COLO829 (cell line): Measurements from ENCODE around the gene MARCHF10.
A peak's percentile ranks its signal among the peaks of the same experiment; 100 is the strongest.

Experiments
- DNase-seq: peaks from one replicate; pipeline ENCODE4 v3.0.0; 2012; ENCODE audit warnings: low spot score

The MARCHF10 gene

DNA sequence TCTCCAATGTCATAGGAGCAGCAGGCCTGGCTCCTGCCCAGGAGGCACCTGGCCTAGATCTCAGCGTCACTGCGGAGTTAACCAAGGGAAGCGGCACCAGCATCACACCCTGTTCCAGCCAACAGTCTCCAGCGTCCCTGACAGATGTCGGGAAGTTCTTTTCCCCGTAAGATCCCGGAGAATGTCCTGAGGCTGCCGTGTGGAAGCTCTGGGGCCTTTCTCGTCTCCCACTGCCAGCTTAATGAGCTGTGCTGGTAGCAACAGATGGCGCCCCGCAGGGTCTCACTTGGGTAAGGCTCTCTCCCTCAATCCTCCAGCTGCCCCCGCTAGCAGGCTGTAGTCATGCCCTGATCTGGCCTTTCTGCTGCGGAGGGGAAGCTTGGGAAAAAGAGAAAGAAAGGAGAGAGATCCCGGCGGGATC, 57.5 kb downstream of the MARCHF10 start:
- DNase-seq = no peak

DNA sequence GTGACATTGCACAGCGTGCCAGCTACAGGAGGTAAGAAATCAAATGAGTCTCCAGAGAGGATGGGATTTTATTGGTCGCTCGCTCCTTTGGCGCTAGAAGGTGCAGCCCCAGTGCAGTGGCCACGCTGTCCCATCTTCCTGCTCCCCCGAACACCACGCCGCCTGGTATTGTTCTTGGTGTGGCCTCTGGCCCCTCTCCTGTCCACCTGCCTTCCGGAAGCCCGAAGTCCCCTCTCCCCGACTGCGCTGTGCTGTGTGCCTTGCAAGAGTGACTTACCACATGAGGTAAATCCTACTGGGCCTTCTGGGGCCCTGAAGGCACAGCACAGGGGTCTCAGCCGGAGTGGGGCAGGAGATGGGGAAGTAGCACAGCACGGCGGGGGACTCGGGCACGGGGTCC, 58.2 kb downstream of the MARCHF10 start:
- DNase-seq = no peak

DNA sequence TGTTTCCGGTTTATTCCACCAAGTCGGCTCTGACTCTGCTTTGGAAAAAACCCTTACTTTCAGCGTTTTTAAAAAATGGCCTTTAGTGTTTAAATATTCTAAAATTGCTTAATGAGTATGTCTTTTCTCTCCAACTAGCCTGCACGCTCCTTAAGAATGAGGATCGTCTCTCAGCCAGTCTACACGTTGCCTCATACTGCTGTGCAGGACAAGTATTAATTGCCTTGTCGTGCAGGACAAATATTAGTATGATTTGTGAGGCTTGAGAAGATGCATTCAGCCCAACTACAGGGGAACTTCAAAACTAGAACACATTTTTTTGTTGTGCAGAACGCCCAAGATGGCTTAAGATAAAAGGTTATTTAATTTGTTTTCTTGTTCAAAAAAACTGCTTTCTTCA, 61.2 kb downstream of the MARCHF10 start:
- DNase-seq = no peak

DNA sequence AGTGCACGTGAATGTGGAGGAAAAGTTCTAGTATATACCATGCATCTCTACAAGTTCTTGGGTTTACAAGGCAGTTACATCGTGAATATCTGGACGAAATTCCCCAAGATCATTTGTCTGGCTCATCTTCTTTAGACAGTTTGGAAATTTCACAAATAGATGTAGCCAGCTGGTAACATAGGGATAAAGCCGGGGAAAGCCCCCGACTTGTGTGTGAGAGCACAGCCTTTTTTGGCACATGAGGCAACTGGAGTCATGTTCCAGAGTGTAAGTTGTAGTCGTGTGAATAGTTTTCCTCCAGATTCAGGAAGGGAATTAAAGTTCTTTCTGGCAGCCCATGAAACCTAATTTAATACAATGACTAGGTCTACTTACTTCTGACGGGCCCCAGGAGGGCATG, 62.3 kb downstream of the MARCHF10 start:
- DNase-seq = no peak

DNA sequence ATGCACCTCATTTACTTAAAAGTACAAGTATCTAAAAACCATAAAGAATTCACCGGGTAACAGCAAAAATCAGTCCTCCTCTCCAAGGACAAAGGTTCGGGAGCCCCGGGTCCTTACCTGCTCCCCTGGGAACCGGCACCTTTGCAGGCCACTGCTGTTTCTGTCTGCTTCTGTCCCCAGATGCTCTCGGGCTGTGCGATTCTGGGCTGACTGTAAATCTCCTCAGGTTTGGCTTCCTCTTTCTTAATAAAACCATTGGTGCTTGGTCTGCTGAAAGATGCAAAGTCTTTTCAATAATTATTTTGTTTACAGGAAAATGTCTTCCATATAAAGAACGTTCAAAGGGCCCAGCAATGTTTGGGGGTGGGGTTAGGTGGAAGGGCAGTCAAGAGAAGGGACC, 63.9 kb downstream of the MARCHF10 start:
- no peak for DNase-seq

DNA sequence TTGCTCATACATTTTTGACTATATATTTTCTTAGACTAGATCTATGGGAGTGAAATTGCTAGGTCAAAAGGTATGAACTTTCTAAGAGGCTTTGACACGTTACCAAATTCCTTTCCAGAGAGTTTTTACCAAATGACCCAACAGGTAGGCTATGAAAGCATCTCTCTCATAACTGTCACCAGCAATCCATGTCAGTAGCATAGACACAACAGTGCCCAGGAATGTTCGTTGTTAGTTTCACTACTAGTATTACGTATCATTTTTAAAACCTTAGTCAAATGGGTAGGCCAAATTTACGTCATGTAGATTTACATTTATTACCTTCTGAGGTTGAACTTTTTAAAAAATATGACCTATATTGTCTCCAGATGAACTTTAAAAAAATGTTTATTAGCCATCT, 66.8 kb downstream of the MARCHF10 start:
- no peak for DNase-seq

DNA sequence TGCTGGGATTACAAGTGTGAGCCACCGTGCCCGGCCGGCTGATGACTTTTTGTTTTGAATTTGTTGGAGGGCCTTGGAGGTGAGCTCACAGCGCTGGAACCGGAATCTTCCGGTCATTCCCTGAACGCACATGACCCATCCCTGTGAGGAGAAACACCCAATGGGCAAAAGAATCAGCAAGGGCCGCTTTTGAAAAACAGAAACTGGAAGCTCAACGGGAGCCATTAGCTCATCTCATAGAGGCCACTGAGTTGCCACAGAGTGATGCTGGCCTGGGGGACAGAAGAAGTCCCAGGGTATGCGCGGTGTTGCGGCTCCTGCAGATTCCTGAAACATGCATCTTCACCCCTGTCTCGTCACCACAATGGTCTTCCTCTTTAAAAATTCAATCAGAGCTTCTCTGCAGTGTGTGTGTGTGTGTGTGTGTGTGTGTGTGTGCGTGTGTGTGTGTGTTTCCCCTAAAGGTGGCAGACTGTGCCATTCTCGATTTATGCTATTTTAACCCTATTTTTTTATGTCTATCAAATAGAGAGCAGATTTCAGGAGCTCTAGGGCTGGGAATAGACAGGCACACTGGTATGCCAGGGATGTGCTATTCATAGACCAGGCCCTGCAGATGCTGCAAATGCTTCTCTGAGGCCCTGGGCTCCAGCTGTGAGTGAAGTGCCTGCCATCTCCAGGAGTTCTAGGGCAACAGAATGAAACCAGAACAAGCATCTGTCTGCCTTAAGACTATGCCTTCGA, 68.3 kb downstream of the MARCHF10 start:
- DNase-seq = no peak

DNA sequence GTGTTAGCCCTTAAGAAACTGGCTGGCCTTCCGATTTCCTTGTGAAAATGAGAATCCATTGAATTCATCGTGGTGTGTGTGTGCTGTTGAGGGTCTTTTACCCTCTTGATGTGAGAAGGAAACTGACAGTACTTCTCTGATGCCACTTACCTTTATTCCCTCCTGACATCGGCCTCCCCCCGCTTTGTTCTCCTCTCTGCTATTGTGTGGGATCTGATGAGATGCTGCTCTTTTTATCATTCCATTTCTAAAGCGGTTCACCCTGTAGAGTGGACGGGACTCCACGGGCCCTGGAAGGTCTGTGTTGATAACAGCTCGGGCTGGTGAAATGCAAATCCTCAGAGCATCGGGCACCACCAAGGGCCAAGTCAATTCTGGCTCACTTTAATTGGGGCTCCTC, 69.8 kb downstream of the MARCHF10 start:
- no peak for DNase-seq

DNA sequence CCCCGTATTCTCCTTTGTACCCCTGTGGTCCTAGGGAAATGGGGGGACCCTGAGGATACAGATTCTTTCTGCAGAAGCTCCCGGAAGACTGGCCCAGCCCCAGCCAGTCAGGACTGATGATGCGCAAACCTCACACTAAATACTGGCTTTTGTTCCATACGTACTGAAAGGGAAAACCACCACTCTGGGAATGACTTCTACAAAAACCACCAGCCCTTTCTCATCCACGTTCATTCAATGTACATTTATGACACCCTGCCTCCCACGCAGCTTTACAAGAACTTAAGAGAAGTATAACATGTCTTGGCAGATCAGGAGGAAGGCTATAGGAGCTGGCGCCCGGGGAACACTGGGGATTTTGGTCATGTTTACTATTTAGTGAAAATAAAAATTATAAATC, 70.6 kb downstream of the MARCHF10 start:
- peak; percentile 46 for DNase-seq

DNA sequence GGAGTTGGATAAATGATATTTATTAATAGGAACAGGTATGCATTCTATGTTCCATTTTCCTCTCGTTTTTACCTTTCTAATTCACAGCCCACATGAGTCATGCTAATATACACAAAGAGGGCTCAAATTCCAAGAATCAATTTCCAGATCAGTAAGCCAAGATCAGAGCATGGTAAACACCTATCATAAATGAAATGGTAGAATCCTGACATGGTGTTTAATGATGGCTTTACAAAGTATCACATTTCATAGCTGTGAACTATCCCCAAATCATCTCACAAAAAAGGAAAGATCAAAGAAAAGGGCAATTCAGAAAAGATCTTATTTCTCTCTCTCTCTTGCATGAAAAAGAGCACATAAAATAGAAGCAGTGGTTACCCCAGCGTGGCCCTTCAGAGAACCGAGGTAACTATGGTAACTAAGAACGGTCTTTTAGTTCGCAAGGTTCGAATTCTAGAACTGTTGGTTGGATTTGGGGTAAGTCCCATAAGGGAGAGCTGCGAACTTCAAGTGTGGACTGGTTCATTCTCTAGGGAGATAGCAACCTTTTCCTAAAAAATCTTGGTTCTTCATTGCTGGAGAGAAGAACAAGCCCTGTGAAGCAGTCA, 73.0 kb downstream of the MARCHF10 start:
- DNase-seq = no peak

DNA sequence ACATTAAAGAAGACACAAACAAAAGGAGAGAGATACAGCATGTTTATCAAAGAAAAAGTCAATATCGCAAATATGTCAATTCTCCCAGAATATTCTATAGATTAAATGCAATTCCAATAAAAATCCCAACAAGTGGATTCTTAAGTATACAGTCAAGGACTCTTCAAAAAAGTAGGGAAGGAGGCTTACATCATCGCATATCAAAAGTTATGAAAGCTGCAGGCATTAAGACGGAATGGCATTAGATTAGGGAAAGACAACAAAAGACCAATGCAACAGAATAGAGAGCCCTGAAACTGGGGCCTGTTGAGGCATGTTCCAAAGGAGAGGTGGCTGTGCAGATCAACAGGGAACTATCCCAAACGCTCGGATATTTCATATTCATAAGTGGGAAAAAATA, 76.0 kb downstream of the MARCHF10 start:
- no peak for DNase-seq

DNA sequence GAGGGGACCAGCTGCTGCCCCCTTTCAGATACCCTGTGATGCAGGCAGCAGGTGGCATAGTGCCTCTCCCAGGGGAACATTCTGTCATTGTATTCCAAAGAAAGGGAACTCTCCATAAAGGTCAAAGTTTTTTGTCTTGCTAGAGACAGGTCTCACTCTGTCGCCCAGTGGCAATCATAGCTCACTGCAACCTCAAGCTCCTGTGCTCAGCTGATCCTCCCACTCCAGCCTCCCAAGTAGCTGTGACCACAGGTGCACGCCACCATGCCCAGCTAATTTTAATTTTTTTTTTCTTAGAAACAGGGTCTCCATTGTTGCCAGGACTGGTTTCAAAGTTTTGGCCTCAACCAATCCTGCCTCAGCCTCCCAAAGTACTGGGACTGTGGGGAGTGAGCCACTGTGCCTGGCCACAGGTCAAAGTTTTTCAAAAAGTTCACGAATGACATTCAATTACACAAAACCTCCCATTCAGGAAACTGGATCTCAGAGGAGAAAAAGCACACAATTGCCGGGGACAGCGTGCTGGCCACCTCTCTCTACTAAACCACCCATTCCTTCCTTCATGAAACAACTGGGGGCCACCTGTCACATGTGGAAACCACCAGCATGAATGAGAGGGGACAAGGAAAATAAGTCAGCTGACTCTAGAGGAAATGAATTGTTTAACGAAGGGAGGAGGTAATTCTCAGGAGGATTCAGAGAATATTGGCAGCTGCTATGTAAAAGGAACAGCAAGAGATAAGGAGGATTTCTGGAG, 80.0 kb downstream of the MARCHF10 start:
- no peak for DNase-seq

DNA sequence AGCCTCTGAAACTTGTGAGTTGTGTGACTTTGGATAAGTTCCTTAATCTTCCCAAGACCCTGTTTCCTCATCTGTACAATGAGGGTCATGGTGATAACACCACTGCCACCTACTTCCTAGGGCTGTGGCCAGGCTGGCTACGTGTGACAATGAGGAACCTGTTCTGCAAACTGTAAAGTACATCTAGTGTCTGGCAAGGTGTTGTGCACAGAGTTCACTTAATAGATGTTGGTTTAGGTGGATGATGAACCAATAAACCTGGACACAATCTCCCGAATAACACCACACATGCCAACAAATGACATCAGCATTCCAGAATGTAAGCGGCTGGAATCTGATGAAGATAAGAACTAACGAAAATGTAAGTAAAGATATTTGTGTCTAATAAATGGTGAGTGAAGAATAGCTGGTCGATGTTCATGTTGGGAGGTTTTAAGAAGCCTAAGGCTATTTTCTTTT, 82.3 kb downstream of the MARCHF10 start:
- no peak for DNase-seq

DNA sequence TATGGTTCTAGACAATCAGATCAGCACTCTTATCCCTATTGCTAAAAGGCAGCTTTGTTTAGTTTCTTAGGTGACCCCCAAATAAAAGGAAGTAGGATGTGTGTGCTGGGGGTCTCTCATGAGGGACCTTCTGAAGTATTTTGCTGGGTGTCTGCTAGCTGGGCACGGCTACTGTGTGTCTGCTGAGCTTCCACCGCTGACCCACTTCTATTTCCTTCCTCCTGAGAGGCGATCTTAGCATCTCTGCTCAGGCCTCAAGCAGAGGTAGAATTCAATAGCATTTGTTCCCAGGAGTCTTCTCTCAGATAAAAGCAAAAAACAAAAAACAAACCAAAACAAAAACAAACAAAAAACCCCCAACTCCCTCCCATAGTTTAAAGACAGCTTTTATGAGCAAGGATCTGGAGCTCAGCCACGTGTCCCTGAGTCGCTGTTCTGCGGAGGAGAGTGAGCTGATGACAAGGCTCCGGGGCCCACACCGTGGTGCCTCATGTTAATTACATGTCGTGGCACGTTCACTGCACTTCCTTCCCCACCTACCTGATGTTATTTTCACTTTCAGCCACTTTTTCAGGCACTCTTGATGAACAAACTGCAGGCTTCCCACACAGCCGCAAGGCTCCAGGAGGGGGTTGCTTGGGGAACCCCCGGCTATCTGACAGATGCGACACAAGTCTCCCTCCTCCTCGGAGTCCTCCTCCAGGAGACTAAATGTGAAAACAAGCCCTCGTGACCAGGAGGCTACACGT, 83.5 kb downstream of the MARCHF10 start:
- no peak for DNase-seq

DNA sequence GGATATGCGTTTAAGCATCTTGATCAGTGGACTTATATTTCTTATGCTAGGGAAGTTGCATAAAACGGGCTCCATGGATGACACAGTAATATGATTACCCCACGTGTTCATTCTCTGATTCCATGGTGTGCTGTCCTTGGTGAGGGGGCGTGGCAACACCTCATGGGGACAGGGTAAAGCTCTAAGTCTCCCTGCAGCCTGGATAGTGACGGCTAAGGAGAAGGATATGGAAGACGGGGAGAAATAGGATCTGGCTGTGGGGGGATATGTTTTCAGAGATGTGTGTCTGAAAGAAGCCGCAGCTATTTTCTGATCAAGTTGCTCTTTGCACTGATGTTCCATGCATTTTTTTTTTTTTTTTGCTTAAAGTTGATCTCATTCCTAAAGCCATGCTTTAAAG, 84.3 kb downstream of the MARCHF10 start:
- no peak for DNase-seq

DNA sequence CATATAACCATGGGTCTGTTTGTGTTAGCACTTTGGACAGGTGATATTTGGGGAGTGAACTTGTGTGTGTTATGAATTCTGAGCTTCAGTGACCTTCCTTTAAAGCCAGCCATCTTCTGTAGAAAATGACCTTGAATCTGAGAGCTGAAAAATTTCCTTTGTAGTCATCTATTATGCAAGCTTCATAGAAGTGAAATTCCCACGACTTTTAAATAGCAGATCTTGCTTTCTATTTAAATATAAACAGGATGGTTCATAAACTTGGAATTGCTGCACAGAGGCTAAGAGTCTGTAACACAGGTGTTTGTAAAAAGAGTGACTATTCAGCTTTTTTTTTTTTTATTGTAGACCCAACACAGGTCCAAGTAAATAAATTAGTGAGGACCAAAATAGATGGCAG, 85.5 kb downstream of the MARCHF10 start:
- DNase-seq = no peak

DNA sequence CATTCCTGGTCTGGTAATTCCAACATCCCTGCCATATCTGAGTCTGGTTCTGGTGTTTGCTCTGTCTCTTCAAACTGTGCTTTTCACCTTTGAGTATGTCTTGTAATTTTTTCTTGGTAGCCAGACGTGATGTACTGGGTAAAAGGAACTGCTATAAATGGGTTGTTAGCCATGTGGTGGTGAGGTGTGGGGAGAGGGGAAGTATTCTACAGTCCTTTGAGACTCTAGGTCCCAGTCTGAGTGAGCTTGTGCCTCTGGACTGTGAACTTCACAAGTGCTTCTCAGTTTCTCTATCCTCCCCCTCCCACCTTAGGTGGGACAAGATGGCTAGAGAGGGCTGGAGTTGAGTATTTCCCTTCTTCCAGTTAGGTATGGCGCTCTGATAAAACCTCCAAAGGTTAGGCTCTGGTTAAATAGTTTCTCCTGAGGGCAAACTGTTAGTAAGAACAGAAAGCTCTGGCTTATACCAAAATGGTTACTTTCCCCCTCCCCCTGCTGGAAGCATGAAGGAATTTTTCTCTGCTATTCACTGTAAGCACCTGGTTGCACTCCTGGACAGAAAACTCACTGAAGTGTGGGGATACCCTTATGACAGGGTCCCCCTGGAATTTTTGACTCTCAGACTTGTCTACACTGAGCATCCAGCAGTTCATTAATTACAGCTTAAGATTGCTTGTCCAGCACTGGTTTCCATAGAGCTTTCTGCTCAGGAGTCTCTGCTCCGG, 87.8 kb downstream of the MARCHF10 start:
- DNase-seq = no peak

DNA sequence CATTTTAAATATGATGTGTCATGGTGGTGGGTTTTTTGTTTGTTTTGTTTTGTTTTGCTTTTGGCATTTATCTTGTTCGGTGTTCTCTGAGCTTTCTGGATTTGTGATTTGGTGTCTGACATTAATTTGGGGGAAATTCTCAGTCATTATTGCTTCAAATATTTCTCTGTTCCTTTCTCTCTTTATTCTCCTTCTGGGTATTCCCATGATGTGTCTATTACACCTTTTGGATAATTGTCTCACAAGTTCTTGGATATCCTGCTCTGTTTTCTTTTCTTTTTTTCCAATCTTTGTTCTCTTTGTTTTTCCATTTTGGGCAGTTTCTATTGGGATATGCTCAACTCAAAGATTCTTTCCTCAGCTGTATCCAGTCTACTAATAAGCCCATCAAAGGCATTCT, 88.5 kb downstream of the MARCHF10 start:
- no peak for DNase-seq

DNA sequence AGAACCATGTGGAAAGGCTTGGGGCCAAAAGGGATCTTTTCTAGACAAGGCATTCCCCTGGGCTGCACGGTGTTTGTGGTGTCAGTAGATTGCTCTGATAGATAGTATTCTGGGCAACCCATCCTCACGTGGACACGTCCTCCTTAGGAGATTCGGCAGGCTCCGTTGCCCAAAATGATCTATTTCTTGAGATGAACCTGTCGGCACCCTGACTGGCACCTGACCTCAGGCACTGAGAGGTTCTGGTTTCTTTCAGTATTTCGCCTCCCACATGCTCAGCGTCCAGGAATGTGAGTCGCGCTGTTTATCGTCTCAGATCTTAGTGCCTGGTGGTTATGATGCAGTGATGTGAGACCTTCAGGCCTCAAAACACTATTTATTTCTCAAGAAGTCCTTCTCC, 89.7 kb downstream of the MARCHF10 start:
- no peak for DNase-seq

DNA sequence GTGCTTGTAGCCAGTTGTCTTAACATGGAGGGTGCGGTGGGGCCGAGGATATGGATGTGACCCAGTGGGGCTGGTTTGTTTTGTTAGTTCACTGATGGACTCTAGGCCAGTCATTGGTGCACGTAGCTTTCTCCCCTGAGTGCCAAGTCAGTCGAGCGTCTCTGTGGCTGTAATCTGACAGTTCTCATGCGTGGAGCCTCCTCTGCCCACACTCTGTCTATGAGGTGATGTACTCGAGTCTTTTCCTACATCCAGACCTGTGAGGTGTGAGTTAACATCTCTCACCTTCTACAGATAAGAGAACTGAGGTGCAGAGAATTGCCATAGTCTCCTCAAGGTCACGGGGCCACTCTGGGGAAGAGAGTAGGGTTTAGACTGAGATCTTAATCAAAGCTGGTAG, 90.2 kb downstream of the MARCHF10 start:
- no peak for DNase-seq

DNA sequence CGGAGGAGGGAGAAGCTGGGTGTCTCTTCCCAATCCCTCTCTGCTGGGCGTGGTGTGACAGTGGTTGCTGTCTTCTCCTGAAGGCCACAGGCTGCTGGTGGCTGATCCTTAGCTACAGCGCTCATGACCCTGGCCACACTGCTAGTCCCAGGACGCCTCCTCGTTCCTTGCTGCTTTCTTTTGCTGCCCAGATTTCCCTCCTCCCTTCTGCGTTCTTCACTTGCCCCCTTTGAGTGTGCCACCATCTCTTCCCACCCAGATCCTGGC, 90.6 kb downstream of the MARCHF10 start:
- DNase-seq = no peak
